ENCODE measurements around the gene UPP2. TPM values are rescaled to one million over a fixed set of nuclear protein-coding genes. Genes with fewer than 3 reads are reported as not detected.

UPP2 gene
- total RNA-seq, 4 donors from 2014 or later = 0.11 TPM; not detected in 3

DNA sequence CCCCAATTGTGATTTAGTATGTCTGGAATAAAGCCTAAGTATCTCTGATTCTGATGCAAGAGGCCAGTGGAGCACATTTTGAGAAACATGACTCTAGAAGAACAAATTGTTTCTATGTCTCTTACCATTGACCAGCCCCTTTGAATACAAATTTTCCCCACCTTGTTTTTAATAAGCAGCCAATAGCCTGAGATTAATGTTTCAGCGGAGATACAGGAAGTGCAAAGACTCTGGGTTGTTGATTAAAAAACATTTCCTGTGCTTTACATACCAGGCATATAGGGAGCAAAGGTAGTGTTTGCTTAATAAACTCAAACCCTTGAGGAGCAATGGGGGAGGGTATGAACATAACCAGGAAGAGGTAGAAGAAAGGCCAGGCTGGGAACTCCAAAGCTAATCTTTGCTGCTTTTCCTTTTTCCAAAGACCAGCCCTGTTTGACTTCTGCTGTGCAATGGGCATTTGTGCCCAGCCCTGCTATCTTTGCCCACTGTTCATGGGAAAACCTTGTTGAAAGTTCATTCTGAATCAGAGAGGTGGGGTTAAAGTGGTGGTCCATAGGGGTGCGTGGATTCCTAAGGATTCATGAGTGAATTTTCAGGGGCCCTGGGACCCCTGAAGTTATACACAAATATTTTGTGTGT, 29.3 kb downstream of the UPP2 start:
- TF ChIP-seq, protein P1, sequence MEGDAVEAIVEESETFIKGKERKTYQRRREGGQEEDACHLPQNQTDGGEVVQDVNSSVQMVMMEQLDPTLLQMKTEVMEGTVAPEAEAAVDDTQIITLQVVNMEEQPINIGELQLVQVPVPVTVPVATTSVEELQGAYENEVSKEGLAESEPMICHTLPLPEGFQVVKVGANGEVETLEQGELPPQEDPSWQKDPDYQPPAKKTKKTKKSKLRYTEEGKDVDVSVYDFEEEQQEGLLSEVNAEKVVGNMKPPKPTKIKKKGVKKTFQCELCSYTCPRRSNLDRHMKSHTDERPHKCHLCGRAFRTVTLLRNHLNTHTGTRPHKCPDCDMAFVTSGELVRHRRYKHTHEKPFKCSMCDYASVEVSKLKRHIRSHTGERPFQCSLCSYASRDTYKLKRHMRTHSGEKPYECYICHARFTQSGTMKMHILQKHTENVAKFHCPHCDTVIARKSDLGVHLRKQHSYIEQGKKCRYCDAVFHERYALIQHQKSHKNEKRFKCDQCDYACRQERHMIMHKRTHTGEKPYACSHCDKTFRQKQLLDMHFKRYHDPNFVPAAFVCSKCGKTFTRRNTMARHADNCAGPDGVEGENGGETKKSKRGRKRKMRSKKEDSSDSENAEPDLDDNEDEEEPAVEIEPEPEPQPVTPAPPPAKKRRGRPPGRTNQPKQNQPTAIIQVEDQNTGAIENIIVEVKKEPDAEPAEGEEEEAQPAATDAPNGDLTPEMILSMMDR (IDR thresholded peaks at IDR 0.05) = no peak
- no peak for TF ChIP-seq POLR2A (IDR thresholded peaks at IDR 0.05)
- Histone ChIP-seq H3K27ac (peak overlapping the region in 1 of 3 donors; percentile 56), H3K27me3 (no peaks in the 10 kb centered on the region), H3K9me3 (no peaks in the 10 kb centered on the region), H3K36me3 (no peaks in the 10 kb centered on the region), H3K4me3 (replicated peaks in 1 of 3) (no peak overlapping the region), H3K4me1 (peaks cover 7% of the 10 kb centered on the region in 2 donors)
- intact Hi-C loops (cut with DNase I) = no loop called here
- DNase-seq = no peak
- WGBS, 2 donors = 90 to 92% methylated on average over 2 of the region's 2 CpGs

DNA sequence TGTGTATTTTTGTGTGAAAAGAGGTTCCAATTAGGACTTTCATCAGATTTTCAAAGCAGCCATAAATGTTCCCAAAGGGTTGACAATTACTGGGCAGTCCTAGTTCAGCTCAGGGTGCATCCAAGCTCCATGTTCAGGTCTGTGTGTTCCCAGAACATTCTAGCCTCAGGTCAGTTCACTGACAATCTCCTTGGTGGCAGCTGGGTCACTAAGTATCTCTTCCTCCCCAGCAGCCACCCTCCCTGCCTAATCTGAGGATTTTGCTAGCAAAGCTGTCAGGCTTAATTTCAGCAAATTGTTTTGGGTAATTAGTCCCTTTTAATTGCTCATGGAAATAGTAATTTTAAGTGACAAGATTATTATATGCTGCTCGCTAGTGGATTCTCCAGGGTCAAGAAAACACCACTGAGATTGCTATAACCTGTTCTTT, 29.8 kb downstream of the UPP2 start:
- intact Hi-C loops (cut with DNase I) = no loop called here
- Histone ChIP-seq H3K4me3 (replicated peaks in 1 of 3) (no peak overlapping the region), H3K36me3 (no peaks in the 10 kb centered on the region), H3K27ac (peak overlapping the region in 1 of 3 donors; percentile 56), H3K27me3 (no peaks in the 10 kb centered on the region), H3K4me1 (peaks cover 7% of the 10 kb centered on the region in 2 donors), H3K9me3 (no peaks in the 10 kb centered on the region)
- TF ChIP-seq, protein P1 (IDR thresholded peaks at IDR 0.05) = no peak
- no peak for TF ChIP-seq POLR2A (IDR thresholded peaks at IDR 0.05)
- WGBS, 2 donors = 81 to 85% methylated on average over 1 of the region's 1 CpG
- no peak for DNase-seq

DNA sequence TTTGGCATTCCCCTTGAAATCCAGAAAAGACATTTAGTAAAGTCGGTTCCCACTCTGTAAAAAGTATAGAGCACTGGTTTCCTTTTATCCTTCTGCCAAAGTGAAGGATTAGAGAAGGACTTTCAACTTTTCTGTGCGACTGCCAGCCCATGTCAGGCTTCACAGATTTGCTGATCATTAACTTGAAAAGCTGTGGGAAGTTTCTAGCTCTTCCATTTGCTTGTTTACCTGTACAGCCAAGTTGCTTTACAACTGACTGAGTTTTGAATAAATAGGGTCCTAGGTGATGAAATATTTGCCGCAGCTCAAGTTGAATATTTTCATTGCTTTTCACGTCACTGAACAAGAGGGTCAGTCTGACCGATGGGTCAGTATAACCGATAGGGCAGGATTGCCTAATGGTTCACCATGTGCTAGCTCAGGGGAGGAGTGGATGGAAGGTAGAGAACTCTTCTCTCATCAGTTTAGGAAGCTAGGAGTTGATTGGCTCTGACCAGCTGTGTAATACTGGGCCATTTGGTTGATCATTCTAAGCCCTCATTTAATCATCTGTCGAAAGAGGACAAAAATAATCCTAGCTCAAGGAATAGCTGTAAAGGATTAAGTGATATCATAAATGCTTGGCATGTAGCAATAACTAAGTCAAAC, 30.4 kb downstream of the UPP2 start:
- no peaks in the 10 kb centered on the region for H3K9me3 ChIP-seq
- peaks cover 7% of the 10 kb centered on the region in 2 donors for H3K4me1 ChIP-seq
- TF ChIP-seq POLR2A (IDR thresholded peaks at IDR 0.05) = no peak
- TF ChIP-seq, protein P1 (IDR thresholded peaks at IDR 0.05) = no peak
- no peaks in the 10 kb centered on the region for H3K36me3 ChIP-seq
- 50 to 55% methylated on average over 7 of the region's 7 CpGs for WGBS, 2 donors
- H3K27ac ChIP-seq = peak overlapping the region in 1 of 3 donors; percentile 56
- H3K27me3 ChIP-seq = no peaks in the 10 kb centered on the region
- intact Hi-C loops (cut with DNase I) = no loop called here
- no peak overlapping the region for H3K4me3 ChIP-seq (replicated peaks in 1 of 3)
- peak; percentile 21 to 34 for DNase-seq

DNA sequence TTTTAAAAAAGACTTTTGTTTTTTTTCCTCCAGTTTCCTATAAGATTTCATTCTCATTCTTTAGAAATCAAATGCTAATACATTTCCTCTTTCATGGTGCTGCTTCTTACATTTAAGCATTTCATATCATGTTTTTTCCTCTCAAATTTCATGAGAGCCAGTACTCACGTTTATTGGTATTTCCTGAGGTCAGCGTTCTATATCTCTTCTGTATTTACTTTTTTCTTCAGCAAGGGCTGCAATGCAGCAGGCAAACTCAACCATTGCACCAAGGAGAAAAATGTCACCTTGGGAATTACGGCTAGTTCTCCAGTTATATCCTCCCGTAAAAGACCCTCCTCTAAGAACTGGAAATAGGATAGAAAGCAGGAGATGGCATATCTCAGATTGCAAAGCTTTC, 32.4 kb downstream of the UPP2 start:
- no peaks in the 10 kb centered on the region for H3K36me3 ChIP-seq
- no peaks in the 10 kb centered on the region for H3K27me3 ChIP-seq
- H3K4me1 ChIP-seq = peaks cover 7% of the 10 kb centered on the region in 2 donors
- WGBS, 2 donors = 77 to 78% methylated on average over 4 of the region's 4 CpGs
- no peak overlapping the region for H3K4me3 ChIP-seq (replicated peaks in 1 of 3)
- H3K27ac ChIP-seq = no peak overlapping the region
- DNase-seq = no peak
- no peak for TF ChIP-seq POLR2A (IDR thresholded peaks at IDR 0.05)
- TF ChIP-seq, protein P1 (IDR thresholded peaks at IDR 0.05) = no peak
- intact Hi-C loops (cut with DNase I) = no loop called here
- H3K9me3 ChIP-seq = no peaks in the 10 kb centered on the region

DNA sequence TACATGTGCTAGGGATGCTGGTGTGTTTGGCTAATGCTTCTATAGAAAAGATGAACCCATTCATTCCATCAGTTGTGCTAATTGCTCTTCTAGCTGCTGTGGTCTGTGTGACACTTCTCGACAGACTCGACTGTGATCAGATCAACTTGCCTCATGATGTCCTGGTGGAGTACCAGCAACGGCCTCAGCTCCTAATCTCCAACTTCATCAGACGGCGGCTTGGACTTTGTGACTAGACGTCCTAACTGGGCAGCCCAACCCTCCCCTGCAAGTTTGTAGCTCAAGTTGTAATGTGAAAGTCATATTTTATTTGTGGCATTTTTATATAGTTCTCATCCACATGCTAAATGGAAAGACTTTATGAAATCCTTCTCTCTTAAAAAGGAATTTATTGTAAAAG, 33.0 kb downstream of the UPP2 start:
- intact Hi-C loops (cut with DNase I) = no loop called here
- 92 to 94% methylated on average over 6 of the region's 6 CpGs for WGBS, 2 donors
- TF ChIP-seq, protein P1 (IDR thresholded peaks at IDR 0.05) = no peak
- TF ChIP-seq POLR2A (IDR thresholded peaks at IDR 0.05) = no peak
- H3K4me3 ChIP-seq (replicated peaks in 1 of 3) = no peak overlapping the region
- no peak for DNase-seq
- H3K27me3 ChIP-seq = no peaks in the 10 kb centered on the region
- H3K27ac ChIP-seq = no peak overlapping the region
- H3K4me1 ChIP-seq = peaks cover 7% of the 10 kb centered on the region in 2 donors
- H3K36me3 ChIP-seq = no peaks in the 10 kb centered on the region
- H3K9me3 ChIP-seq = no peaks in the 10 kb centered on the region
